Activated T-helper 1 cell treated with Interleukin-2 at 50 U/mL for 16 hours (primary cell): ENCODE data around the gene RALGPS2.
A peak's percentile ranks its signal among the peaks of the same experiment; 100 is the strongest.
"Not testable (repeated sequence)": the region's sequence is repeated elsewhere in the genome, so short reads cannot be mapped to it uniquely, and the experiment has no call there.

ENCODE experiments used
- DNase-seq: peaks from one replicate; pipeline ENCODE4 v3.0.0-alpha.2; 2020; ENCODE audit warnings: low read depth

The RALGPS2 gene

GRCh38 chr1:178725466-178726086 lies 532 bp downstream of the RALGPS2 start:
- peak; percentile 3 for DNase-seq

DNA sequence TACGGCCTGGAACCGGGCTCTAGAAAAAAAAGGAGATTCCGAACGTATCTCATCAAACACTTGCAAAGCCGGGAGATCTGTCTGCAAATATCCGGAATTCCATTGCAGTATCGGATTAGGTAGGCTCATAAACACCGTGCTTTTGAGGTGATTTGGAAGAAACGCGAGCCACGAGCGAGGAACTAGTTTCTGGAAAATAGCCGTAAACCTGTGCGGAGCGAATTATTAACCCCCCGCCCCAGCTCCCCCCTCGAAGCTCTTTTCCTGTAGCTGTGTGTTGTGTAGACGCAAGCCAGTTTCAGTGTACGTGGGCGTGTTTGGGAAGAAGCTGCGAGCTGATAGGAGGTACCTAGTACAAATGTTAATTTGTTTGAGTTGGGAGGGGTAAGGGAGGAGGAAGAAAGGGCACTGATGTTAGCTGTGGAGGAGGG lies 1.1 kb downstream of the RALGPS2 start:
- DNase-seq, result peak; percentile 25

- no peak for DNase-seq
Observed at GRCh38 chr1:178726545-178726944, 1.5 kb downstream of the RALGPS2 start.

DNA sequence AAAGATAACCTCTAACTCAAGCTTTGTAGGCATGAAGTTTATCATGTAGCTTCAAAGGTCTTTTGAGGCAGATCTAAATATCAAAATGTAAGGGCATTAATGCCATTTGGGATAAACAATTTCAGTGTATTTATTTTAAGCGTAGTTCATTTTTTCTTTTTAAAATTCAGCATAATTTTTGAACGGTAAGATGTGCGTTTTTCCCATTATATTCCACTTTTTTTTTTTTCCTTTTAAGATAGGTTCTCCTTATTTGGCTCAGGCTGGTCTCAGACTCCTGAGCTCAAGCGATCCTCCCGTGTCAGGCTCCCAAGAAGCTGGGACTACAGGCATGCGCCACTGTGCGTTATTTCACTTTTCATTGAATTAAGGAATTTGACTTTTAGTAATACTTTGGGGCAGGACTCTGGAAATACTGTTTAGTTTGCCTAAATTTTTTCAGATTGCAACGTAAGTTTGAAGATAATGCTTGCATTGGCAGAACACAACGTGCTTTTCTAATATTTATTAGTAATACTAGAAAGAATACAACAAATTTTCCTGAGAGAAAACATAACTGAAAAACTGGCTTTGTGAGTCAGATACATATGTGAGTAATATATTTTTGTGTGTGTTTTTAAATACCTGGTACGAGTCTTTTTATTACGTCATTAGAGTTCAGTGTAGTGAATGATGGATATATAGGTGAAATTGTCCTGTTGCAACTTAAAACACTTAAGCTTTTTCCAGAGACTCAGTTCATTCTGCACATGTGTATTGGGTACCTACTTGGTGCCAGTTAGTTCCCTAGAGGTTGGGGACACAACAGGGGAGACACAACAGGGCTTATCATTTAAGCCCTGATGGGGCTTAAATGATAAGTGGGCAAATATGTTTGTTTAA lies 2.2 kb downstream of the RALGPS2 start:
- DNase-seq, result no peak

- no peak for DNase-seq
Observed at GRCh38 chr1:178733972-178734371, 8.9 kb downstream of the RALGPS2 start.

DNA sequence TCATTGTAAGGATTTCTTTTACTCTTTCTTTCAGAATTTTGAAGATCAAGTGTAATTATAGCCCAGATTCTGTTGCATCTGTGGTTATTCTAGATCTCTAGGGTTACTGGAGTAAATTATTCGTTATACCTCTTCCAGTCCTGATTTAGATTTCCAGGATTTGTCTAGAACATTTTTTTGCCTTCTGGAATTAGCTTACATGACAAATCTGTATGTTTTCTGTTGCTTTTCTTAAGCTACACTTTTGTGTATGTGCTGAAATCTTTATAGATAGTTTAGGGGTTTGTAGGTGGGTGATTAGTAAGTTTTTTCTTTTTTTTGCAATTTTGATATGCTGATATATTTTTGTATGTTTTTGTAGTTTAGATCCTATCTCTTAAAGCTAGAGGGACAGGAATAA lies 13.7 kb downstream of the RALGPS2 start:
- DNase-seq, result no peak

GRCh38 chr1:178739285-178740045 lies 14.4 kb downstream of the RALGPS2 start:
- no peak for DNase-seq

DNA sequence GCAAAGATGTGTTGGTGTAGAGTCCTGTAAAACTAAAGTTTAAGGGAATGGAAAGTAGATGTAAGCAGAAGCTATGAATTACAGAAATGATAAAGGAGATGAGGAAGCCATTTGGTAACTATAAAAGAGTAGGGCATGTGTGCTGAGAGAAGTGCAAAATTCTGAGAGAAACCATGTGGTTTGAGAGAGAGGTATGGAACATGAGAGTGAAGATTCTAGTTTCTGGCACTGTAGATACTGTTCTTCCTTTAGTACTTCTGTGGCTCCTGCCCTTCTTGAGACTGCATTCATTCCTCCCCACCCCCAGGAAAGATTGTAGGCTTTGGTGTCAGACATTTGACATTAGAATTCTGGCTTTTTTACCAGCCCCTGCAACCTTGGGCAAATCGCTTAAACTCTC lies 15.4 kb downstream of the RALGPS2 start:
- DNase-seq, result no peak

GRCh38 chr1:178740924-178741323 lies 15.9 kb downstream of the RALGPS2 start:
- no peak for DNase-seq

- DNase-seq, result no peak
Observed at GRCh38 chr1:178743801-178744200, 18.8 kb downstream of the RALGPS2 start.

DNA sequence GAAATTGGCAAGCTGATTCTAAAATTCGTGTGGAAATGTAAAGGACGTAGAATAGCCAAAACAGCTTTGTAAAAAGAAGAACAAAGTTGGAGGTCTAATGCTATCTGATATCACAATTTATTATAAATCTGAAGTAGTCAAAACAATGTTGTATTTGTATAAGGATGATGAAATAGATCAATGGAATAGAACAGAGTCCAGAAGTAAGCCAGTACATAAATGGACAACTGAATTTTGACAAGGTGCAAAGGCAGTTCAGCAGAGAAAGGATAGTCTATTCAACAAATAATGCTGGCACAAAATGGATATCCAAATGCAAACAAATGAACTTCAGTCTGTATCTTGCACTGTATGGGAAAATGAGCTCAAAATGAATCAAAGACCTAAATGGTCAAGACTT lies 20.2 kb downstream of the RALGPS2 start:
- no peak for DNase-seq

GRCh38 chr1:178746345-178746744 lies 21.3 kb downstream of the RALGPS2 start:
- DNase-seq, result no peak

GRCh38 chr1:178747361-178747760 lies 22.3 kb downstream of the RALGPS2 start:
- DNase-seq, result not testable (repeated sequence)

GRCh38 chr1:178749581-178750166 lies 24.6 kb downstream of the RALGPS2 start:
- DNase-seq, result no peak

DNA sequence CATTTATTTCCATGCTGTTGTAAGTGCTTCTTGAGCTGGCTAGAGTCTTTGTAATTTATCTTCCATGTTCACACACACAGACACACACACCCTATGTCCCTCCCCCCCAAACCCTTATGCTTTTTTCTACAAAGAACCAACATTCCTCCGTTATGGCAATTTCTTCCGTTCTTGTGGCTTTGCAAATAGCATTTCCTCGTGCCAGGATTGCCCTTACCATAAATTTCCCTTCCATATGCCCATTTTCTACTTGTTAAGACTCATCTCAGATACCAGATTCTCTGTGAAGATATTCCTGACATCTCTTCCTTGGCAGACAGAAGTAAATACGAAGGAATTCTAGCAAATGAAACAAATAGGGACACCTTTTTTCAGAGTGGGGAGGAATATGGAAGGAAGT lies 26.0 kb downstream of the RALGPS2 start:
- DNase-seq, result no peak

- no peak for DNase-seq
Observed at GRCh38 chr1:178752891-178753290, 27.8 kb downstream of the RALGPS2 start.

DNA sequence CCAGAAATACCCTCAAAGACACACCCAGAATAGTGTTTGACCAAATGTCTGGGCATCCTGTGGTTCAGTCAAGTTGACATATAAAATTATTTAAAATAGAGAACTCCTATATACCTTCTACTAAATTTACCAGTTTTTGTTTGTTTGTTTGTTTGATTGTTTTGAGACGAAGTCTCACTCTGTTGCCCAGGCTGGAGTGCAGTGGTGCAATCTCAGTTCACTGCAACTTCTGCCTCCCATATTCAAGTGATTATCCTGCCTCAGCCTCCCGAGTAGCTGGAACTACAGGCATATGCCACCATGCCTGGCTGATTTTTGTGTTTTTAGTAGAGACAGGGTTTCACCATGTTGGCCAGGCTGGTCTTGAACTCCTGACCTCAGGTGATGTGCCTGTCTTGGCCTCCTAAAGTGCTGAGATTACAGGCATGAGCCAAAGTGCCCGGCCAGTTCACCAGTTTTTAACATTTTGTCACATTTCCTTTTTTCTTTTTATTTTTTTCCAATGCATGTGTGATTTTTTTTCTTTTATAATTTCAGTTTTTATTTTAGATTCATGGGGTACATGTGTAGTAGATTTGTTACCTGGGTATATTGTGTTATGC lies 29.7 kb downstream of the RALGPS2 start:
- not testable (repeated sequence) for DNase-seq

DNA sequence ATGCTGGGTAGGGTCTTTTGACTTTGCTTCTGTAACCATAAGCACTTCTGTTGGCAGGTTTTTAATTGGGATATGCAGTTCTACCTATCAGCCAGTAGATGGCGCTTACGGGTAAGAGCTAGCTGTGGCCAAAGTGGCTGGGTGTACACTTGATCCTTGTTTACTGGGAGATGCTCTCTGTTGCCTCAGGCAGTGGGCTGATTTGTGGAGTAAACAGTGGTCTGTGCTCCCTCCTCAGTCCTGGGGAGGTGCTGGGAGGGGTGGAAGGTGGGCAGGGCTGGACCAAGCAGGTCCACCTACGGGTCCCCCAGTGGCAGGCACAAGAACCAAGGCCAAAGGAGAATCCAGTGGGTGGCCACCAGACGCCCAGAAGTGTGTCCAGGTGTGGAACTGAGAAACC lies 43.4 kb downstream of the RALGPS2 start:
- no peak for DNase-seq

DNA sequence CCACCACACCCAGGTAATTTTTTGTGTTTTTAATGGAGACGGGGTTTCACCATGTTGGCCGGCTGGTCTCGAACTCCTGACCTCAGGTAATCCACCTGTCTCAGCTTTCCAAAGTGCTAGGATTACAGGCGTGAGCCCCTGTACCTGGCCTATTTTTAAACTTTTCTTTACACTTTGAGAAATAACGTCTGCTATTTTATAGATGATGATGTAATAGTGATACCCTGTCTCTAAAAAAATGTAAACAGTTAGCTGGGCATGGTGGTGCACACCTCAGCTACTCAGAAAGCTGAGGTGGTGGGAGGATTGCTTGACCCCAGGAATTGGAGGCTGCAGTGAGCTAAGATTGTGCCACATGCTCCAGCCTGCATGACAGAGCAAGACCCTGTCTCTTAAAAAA lies 47.9 kb downstream of the RALGPS2 start:
- no peak for DNase-seq

DNA sequence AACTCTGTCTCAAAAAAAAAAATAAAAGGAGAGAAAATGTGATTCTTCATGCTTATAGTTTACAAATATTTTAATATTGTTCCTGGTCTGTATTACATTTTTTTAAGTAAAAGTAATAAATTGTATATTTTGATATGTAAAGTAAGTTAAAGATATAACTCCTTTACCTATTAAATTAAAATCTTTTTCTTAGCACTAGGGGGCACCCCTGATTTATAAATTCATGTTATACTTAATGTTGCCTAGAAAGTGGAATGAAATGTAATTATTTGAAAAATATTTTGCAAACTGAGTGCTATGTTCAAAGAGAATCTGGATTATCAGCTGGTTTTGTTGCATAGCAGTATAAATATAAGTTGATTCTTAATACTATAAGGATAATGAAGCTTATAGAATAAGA lies 49.2 kb downstream of the RALGPS2 start:
- no peak for DNase-seq

- no peak for DNase-seq
Observed at GRCh38 chr1:178776553-178776952, 51.5 kb downstream of the RALGPS2 start.
